Mesothelial cell of epicardium (in vitro differentiated cells): ENCODE measurements around the gene LAMA2. TPM values are rescaled to one million over a fixed set of nuclear protein-coding genes. Genes with fewer than 3 reads are reported as not detected.

Experiments used
- DNase-seq, 2 experiments: peaks; one replicate each; pipeline ENCODE4 v3.0.0; 2021; ENCODE audit warnings: low spot score in 2 of 2; ENCODE audit not compliant: unreplicated experiment in 2 of 2
- H3K27ac Mint-ChIP-seq: 2 replicates; pipeline ENCODE4 v1.8.0; 2021; ENCODE audit warnings: mixed read lengths
- H3K27me3 Mint-ChIP-seq: 2 replicates; pipeline ENCODE4 v1.8.0; 2021; ENCODE audit warnings: low read depth, mixed read lengths
- H3K36me3 Mint-ChIP-seq: 2 replicates; pipeline ENCODE4 v1.8.0; 2021; ENCODE audit warnings: mixed read lengths
- H3K4me1 Mint-ChIP-seq: 2 replicates; pipeline ENCODE4 v1.8.0; 2021; ENCODE audit warnings: mixed read lengths
- H3K4me3 Mint-ChIP-seq: 2 replicates; pipeline ENCODE4 v1.8.0; 2021; ENCODE audit warnings: mild to moderate bottlenecking, moderate library complexity, mixed read lengths
- H3K9me3 Mint-ChIP-seq: 2 replicates; pipeline ENCODE4 v1.8.0; 2021; ENCODE audit warnings: mixed read lengths
- CTCF ChIP-seq: fragments of 200-600 bp; sonication (generic); IDR thresholded peaks from one replicate; pipeline ENCODE4 v1.5.0; 2021; ENCODE audit warnings: antibody characterized with exemption; ENCODE audit not compliant: unreplicated experiment
- total RNA-seq: library from RNA; stranded (reverse); gene quantifications from 3 replicates; pipeline ENCODE4 v1.2.1, GENCODE V29; 2021

LAMA2 gene
- total RNA-seq, 1 donor from 2014 or later = 63.2 TPM

- TF ChIP-seq CTCF = no peak
- Mint-ChIP-seq H3K36me3 (no peaks in the 10 kb centered on the region), H3K4me1 (peaks cover 18% of the 10 kb centered on the region), H3K9me3 (no peaks in the 10 kb centered on the region), H3K4me3 (no peak overlapping the region), H3K27me3 (no peaks in the 10 kb centered on the region), H3K27ac (no peak overlapping the region)
- DNase-seq = no peak
Observed at GRCh38 chr6:129262661-129263060, 379.7 kb downstream of the LAMA2 start.

- H3K4me1 Mint-ChIP-seq = peaks cover 21% of the 10 kb centered on the region
- H3K9me3 Mint-ChIP-seq = no peaks in the 10 kb centered on the region
- no peak overlapping the region for H3K4me3 Mint-ChIP-seq
- TF ChIP-seq CTCF = no peak
- no peaks in the 10 kb centered on the region for H3K36me3 Mint-ChIP-seq
- DNase-seq = no peak
- no peak overlapping the region for H3K27ac Mint-ChIP-seq
- no peaks in the 10 kb centered on the region for H3K27me3 Mint-ChIP-seq
Observed at GRCh38 chr6:129263176-129263575, 380.2 kb downstream of the LAMA2 start.

GRCh38 chr6:129264480-129265045, 381.6 kb downstream of the LAMA2 start:
- Mint-ChIP-seq H3K9me3 (no peaks in the 10 kb centered on the region), H3K27ac (no peak overlapping the region), H3K4me3 (no peak overlapping the region), H3K36me3 (no peaks in the 10 kb centered on the region), H3K27me3 (no peaks in the 10 kb centered on the region), H3K4me1 (peaks cover 24% of the 10 kb centered on the region)
- TF ChIP-seq CTCF = no peak
- no peak for DNase-seq

GRCh38 chr6:129267028-129267427, 384.1 kb downstream of the LAMA2 start:
- H3K4me1 Mint-ChIP-seq = peaks cover 20% of the 10 kb centered on the region
- no peak overlapping the region for H3K27ac Mint-ChIP-seq
- no peaks in the 10 kb centered on the region for H3K36me3 Mint-ChIP-seq
- no peaks in the 10 kb centered on the region for H3K27me3 Mint-ChIP-seq
- no peak for DNase-seq
- H3K4me3 Mint-ChIP-seq = no peak overlapping the region
- TF ChIP-seq CTCF = no peak
- H3K9me3 Mint-ChIP-seq = no peaks in the 10 kb centered on the region

GRCh38 chr6:129269076-129269475, 386.1 kb downstream of the LAMA2 start:
- TF ChIP-seq CTCF = no peak
- Mint-ChIP-seq H3K27ac (no peak overlapping the region), H3K36me3 (peaks cover 2% of the 10 kb centered on the region), H3K27me3 (no peaks in the 10 kb centered on the region), H3K4me1 (peaks cover 21% of the 10 kb centered on the region), H3K4me3 (no peak overlapping the region), H3K9me3 (no peaks in the 10 kb centered on the region)
- no peak for DNase-seq

GRCh38 chr6:129269891-129270290, 387.0 kb downstream of the LAMA2 start:
- TF ChIP-seq CTCF = no peak
- Mint-ChIP-seq H3K27ac (no peak overlapping the region), H3K9me3 (no peaks in the 10 kb centered on the region), H3K4me1 (peaks cover 24% of the 10 kb centered on the region), H3K4me3 (no peak overlapping the region), H3K27me3 (no peaks in the 10 kb centered on the region), H3K36me3 (peaks cover 2% of the 10 kb centered on the region)
- no peak for DNase-seq
